Astrocyte of the cerebellum (primary cell): Measurements from ENCODE around the gene TRAIP.
A peak's percentile ranks its signal among the peaks of the same experiment; 100 is the strongest.

Source experiments
- DNase-seq: peaks from one replicate; pipeline ENCODE4 v3.0.0-alpha.2; 2011; ENCODE audit warnings: low read depth
- H3K4me3 ChIP-seq: 2 replicates; pipeline ENCODE4 v1.5.1; 2011; ENCODE audit warnings: mild to moderate bottlenecking, low read depth, low read length, moderate library complexity
- in situ Hi-C: cut with HindIII; loops from 2 replicates; pipeline ENCODE4 v1.10.0; 2017; ENCODE audit warnings: low sequenced_read_pairs
- TF ChIP-seq, protein P1 (sequence below): IDR thresholded peaks from 2 replicates; pipeline ENCODE4 v1.5.1; 2012; ENCODE audit warnings: low read length, low read depth, moderate library complexity, mild to moderate bottlenecking; ENCODE audit errors: missing control alignments

TRAIP gene

DNA sequence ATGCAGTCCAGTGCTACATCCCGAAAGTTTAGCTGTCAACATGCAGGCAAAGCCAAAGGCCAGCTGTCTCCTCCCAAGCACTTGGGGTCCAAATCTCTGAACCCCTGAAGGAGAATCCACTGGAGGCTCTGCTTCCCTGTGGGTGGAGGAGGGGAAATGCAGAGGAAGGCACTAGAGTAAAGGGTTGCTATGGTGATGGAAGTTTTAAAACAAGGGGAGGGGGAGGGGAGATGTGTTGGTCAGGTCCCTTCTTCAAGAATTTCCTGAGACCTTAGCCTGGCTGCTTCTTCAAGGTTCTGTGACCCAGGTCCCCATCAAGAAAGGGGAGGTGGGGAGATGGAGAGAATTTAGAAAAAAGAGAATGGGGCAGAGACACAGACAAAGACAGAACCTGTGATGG, 11.0 kb upstream of the TRAIP start:
- in situ Hi-C loops, result loop anchor here (5.0 to 25.0 kb wide), 3 partner anchors 100 to 195 kb away; no protein-coding TSS in a partner anchor
- H3K4me3 ChIP-seq, result no peak overlapping the region
- DNase-seq, result no peak
- TF ChIP-seq, protein P1, sequence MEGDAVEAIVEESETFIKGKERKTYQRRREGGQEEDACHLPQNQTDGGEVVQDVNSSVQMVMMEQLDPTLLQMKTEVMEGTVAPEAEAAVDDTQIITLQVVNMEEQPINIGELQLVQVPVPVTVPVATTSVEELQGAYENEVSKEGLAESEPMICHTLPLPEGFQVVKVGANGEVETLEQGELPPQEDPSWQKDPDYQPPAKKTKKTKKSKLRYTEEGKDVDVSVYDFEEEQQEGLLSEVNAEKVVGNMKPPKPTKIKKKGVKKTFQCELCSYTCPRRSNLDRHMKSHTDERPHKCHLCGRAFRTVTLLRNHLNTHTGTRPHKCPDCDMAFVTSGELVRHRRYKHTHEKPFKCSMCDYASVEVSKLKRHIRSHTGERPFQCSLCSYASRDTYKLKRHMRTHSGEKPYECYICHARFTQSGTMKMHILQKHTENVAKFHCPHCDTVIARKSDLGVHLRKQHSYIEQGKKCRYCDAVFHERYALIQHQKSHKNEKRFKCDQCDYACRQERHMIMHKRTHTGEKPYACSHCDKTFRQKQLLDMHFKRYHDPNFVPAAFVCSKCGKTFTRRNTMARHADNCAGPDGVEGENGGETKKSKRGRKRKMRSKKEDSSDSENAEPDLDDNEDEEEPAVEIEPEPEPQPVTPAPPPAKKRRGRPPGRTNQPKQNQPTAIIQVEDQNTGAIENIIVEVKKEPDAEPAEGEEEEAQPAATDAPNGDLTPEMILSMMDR, result no peak

DNA sequence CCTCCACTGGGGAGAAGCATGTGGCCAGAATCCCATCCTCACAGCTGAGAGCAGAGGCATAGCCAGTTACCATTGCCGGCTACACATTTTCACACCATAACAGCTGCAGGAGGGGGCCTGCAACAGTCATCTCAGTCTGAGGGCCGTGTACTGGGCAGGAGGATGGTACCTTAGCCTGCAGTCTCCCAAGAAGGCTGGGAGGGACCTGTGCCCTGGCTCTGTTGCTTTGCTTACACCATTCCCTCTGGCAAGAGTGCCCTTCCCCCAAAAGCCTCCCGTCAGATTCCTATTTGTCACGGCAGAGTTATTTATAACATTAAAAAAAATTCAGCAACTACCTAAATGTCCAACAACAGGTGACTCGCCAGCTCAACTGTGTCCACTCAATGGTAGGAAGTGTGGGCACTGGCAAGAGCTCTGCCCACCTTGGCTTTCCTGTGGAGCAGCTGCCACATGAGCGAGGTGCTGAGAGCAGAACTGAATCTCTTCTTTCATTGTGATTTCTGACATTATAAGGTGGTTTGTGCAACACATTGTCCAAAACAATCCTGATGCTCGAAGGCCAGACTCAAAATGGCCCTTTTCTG, 8.9 kb upstream of the TRAIP start:
- in situ Hi-C loops, result loop anchor here (5.0 to 25.0 kb wide), 3 partner anchors 102 to 197 kb away; no protein-coding TSS in a partner anchor

DNA sequence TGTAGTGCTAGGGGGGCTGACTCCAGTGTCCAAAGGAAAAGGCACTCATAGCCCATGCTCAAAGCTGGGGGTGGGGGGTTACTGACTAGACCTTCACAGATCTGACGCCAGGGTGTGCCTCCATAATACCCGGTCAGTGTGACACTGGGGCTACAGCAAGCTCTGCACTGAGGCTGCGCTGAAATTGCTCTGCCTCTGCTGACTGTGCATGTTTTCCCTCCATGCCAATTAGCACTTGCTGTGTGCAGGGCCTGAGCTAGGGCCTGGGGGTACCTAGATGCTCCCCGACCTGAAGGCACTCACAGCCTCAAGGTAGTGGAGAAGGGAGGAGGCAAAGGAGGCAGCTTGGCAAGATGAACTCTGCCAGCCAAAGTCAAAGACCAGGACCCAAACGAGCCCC, 8.1 kb upstream of the TRAIP start:
- TF ChIP-seq, protein P1, result no peak
- in situ Hi-C loops, result loop anchor here (25.0 kb wide), 2 partner anchors 127 to 198 kb away; no protein-coding TSS in a partner anchor
- no peak overlapping the region for H3K4me3 ChIP-seq
- no peak for DNase-seq

More for the DNA sequence above, 8.9 kb upstream of the TRAIP start:
- H3K4me3 ChIP-seq, result no peak overlapping the region
- TF ChIP-seq, protein P1, result no peak
- no peak for DNase-seq

DNA sequence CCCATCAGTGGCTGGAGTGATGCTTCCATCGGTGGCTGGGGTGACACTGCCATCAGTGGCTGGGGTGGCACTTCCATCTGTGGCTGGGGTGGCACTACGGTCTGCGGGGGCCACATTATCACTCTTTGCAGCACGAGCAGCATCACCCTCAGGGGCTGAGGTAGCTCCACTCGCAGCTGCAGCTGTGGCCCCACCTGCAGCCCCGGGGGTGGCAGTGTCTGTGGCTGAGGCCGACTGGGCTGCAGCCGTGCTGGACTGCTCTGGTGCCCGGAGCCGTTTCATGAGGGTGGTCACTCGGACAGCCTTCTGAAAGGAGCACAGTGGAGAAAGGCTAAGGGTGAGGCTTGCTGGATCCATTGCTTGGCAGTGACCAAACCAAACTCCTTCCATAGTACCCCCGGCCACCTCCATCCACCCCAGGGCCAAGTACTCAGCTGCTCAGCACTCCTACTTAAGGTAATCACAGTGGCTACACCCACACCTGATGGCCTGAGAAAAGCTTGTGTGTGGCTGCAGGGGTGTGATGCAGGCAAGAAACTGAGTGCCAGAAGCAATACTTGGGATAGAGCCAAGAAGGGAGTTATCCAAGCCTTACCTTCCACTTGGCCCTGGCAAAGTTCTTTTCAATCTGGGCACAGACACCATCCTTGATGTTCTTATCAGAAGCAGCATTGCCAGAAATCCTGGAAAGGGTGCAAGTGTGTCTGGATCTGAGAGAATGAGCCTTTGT, 3.4 kb upstream of the TRAIP start:
- in situ Hi-C loops, result loop anchor here (25.0 kb wide), 2 partner anchors 122 to 203 kb away; no protein-coding TSS in a partner anchor
- H3K4me3 ChIP-seq, result no peak overlapping the region
- TF ChIP-seq, protein P1, result no peak
- no peak for DNase-seq

DNA sequence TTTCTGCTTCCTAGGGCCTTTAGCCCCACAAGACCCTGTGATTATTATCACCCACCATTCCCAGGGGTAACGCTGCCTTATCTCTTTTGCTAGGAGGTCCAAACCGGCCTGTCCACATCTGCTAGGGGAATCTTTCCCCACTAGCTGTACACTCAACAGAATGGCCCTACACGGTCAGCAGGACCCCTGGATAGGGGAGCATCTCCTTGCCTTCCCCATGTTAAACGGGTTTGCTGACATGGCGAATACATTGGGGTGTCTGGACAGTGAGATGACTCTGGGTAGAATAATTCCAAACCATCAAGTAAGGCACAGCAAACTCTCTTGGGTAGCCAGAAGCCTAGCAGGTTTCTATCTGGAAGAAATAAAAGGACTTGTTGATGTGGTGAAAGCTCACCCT, 702 bp downstream of the TRAIP start:
- in situ Hi-C loops, result loop anchor here (25.0 kb wide), 2 partner anchors 118 to 207 kb away; no protein-coding TSS in a partner anchor
- DNase-seq, result no peak
- H3K4me3 ChIP-seq, result peak overlapping the region; percentile 80
- TF ChIP-seq, protein P1, result no peak

DNA sequence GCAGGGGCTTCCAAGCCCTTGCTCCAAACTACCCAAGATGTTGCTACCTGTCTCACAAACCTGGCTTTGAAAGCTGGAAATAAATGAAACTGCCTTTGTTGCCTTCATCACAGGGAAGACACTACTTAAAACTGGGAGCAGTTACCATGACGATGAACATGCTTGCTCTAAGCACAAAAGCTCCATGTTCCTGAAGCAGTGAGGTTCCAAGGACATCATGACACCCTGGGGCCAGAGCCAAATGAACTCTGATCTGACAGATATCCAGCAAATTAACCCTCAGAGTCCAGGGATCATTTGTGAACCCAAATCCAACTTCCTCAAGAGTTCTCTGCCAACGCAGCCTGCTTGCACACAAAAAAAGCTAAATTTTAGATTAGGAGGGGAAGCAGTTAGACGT, 10.7 kb downstream of the TRAIP start:
- TF ChIP-seq, protein P1, result no peak
- in situ Hi-C loops, result no loop called here
- H3K4me3 ChIP-seq, result no peak overlapping the region
- DNase-seq, result no peak
